ENCODE measurements around the gene ALKAL2. TPM values are rescaled to one million over a fixed set of nuclear protein-coding genes. Genes with fewer than 3 reads are reported as not detected.

Gene ALKAL2
- total and polyA plus RNA-seq, 3 donors from 2014 or later = 29.6 to 69.4 (median 46.9) TPM

GRCh38 chr2:262117-262516, 25.8 kb downstream of the ALKAL2 start:
- Histone ChIP-seq H3K4me3 (no peak overlapping the region), H3K27ac (no peak overlapping the region)

GRCh38 chr2:260507-261161, 27.3 kb downstream of the ALKAL2 start:
- no peak overlapping the region for H3K4me3 ChIP-seq
- DNase-seq = no peak
- no peak overlapping the region for H3K27ac ChIP-seq
- WGBS, 2 donors = 58 to 77% methylated on average over 6 of the region's 6 CpGs
- no peaks in the 10 kb centered on the region for H3K27me3 ChIP-seq
- intact Hi-C loops (cut with DNase I; ENCODE audit: low total_unique reads) = no loop called here
- peaks cover 2% of the 10 kb centered on the region for H3K4me1 ChIP-seq
- TF ChIP-seq CTCF (IDR thresholded peaks at IDR 0.05) = no peak
- no peak for TF ChIP-seq POLR2A (IDR thresholded peaks at IDR 0.05)
- H3K9me3 ChIP-seq = no peaks in the 10 kb centered on the region
- H3K36me3 ChIP-seq (ENCODE audit: low read depth, missing control alignments) = no peaks in the 10 kb centered on the region

More at GRCh38 chr2:262117-262516, 25.8 kb downstream of the ALKAL2 start:
- Histone ChIP-seq H3K9me3 (no peaks in the 10 kb centered on the region), H3K4me1 (peaks cover 6% of the 10 kb centered on the region), H3K36me3 (ENCODE audit: low read depth, missing control alignments) (no peaks in the 10 kb centered on the region), H3K27me3 (no peaks in the 10 kb centered on the region)
- intact Hi-C loops (cut with DNase I; ENCODE audit: low total_unique reads) = no loop called here
- no peak for TF ChIP-seq CTCF (IDR thresholded peaks at IDR 0.05)
- 43 to 75% methylated on average over 3 of the region's 3 CpGs for WGBS, 2 donors
- no peak for DNase-seq

DNA sequence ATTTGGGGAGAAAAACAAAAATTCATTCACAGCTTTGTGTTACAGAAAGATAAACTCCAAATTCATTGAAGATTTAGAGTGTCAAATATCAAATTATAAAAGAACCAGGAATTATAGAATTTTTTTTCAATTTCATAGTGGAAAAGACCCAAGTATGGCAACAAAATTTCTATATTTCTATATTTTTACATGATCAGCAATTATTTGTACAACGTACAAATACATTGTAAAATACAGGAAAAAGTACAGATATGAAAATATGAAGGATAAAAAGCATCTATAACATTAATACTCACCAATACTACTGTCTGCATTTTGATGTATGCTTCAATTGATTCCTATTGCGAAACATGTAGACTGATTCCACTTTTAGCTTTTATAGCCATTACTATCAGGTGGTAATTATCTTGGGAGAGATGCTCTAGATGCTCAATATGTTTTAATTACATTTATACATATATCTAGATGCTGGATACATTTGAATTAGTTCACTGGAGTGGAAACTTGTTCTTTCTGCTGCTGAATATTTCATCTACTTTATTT, 28.0 kb downstream of the ALKAL2 start:
- Histone ChIP-seq H3K4me3 (no peak overlapping the region), H3K4me1 (no peaks in the 10 kb centered on the region), H3K27me3 (no peaks in the 10 kb centered on the region), H3K27ac (no peak overlapping the region), H3K9me3 (no peaks in the 10 kb centered on the region), H3K36me3 (ENCODE audit: low read depth, missing control alignments) (no peaks in the 10 kb centered on the region)
- TF ChIP-seq POLR2A (IDR thresholded peaks at IDR 0.05) (no peak), CTCF (IDR thresholded peaks at IDR 0.05) (no peak)
- DNase-seq = no peak
- intact Hi-C loops (cut with DNase I; ENCODE audit: low total_unique reads) = no loop called here
- 94% methylated on average over 2 of the region's 2 CpGs for WGBS, 2 donors

DNA sequence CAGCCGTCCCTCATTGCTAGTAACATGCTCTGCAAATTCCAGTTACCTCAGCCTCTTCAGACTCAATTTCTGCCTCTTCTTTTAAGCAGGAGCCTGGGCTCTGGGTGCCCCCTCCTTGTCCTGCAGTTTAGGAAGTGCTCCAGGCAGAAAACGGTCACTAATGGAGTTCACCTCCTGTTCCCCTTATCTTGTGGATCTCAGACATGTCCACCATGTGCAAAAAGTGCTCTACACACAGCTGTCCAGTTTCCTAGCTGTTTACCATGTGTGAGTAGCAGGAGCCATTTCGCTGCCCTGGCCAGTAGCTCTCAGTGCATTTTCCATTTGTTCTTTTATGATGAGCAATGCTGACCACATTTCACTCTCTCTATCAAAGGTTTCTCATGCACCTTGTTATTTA, 29.0 kb downstream of the ALKAL2 start:
- no peak for TF ChIP-seq CTCF (IDR thresholded peaks at IDR 0.05)
- no peak for TF ChIP-seq POLR2A (IDR thresholded peaks at IDR 0.05)
- intact Hi-C loops (cut with DNase I; ENCODE audit: low total_unique reads) = no loop called here
- H3K27ac ChIP-seq = no peak overlapping the region

GRCh38 chr2:257842-258241, 30.0 kb downstream of the ALKAL2 start:
- Histone ChIP-seq H3K36me3 (ENCODE audit: low read depth, missing control alignments) (no peaks in the 10 kb centered on the region), H3K4me3 (no peak overlapping the region), H3K4me1 (no peaks in the 10 kb centered on the region), H3K27me3 (no peaks in the 10 kb centered on the region), H3K9me3 (no peaks in the 10 kb centered on the region), H3K27ac (no peak overlapping the region)
- DNase-seq = no peak
- intact Hi-C loops (cut with DNase I; ENCODE audit: low total_unique reads) = no loop called here
- no peak for TF ChIP-seq POLR2A (IDR thresholded peaks at IDR 0.05)
- TF ChIP-seq CTCF (IDR thresholded peaks at IDR 0.05) = no peak
- WGBS, 2 donors = 98% methylated on average over 2 of the region's 2 CpGs

More for the DNA sequence above, 29.0 kb downstream of the ALKAL2 start:
- no peaks in the 10 kb centered on the region for H3K9me3 ChIP-seq
- no peaks in the 10 kb centered on the region for H3K36me3 ChIP-seq (ENCODE audit: low read depth, missing control alignments)
- no peaks in the 10 kb centered on the region for H3K27me3 ChIP-seq
- DNase-seq = no peak
- no peaks in the 10 kb centered on the region for H3K4me1 ChIP-seq
- no peak overlapping the region for H3K4me3 ChIP-seq
- WGBS, 2 donors = 98% methylated on average over 3 of the region's 3 CpGs
